HG03575 (cell line): ENCODE measurements around the gene PIK3AP1.
"Not testable (repeated sequence)": the region's sequence is repeated elsewhere in the genome, so short reads cannot be mapped to it uniquely, and the experiment has no call there.

ENCODE experiments used
- ATAC-seq: cut with Tn5 transposase; IDR thresholded peaks from one replicate; pipeline ENCODE4 v1.9.1; 2021; ENCODE audit not compliant: unreplicated experiment, insufficient number of reproducible peaks, low FRiP score; ENCODE audit errors: extremely low read depth

PIK3AP1 gene

GRCh38 chr10:96740141-96740540 is 19.8 kb upstream of the PIK3AP1 start:
- ATAC-seq, result no peak

- ATAC-seq, result not testable (repeated sequence)
Measured at GRCh38 chr10:96737307-96737902, 17.1 kb upstream of the PIK3AP1 start.

- no peak for ATAC-seq
Measured at GRCh38 chr10:96724621-96725020, 4.3 kb upstream of the PIK3AP1 start.

GRCh38 chr10:96721207-96721572 is 876 bp upstream of the PIK3AP1 start:
- ATAC-seq, result no peak

- no peak for ATAC-seq
Measured at GRCh38 chr10:96719850-96720421, 378 bp downstream of the PIK3AP1 start.

- ATAC-seq, result no peak
Measured at GRCh38 chr10:96719200-96719599, 1.1 kb downstream of the PIK3AP1 start.

- no peak for ATAC-seq
Measured at GRCh38 chr10:96718304-96718990, 1.9 kb downstream of the PIK3AP1 start.

- no peak for ATAC-seq
Measured at GRCh38 chr10:96716390-96716789, 3.9 kb downstream of the PIK3AP1 start.

GRCh38 chr10:96714746-96715255 is 5.5 kb downstream of the PIK3AP1 start:
- no peak for ATAC-seq

GRCh38 chr10:96714031-96714590 is 6.2 kb downstream of the PIK3AP1 start:
- no peak for ATAC-seq

- ATAC-seq, result no peak
Measured at GRCh38 chr10:96712662-96713271, 7.5 kb downstream of the PIK3AP1 start.

GRCh38 chr10:96711048-96711728 is 9.1 kb downstream of the PIK3AP1 start:
- no peak for ATAC-seq

GRCh38 chr10:96709525-96709924 is 10.8 kb downstream of the PIK3AP1 start:
- no peak for ATAC-seq

GRCh38 chr10:96708996-96709395 is 11.3 kb downstream of the PIK3AP1 start:
- no peak for ATAC-seq

GRCh38 chr10:96708456-96708855 is 11.9 kb downstream of the PIK3AP1 start:
- ATAC-seq, result no peak

- no peak for ATAC-seq
Measured at GRCh38 chr10:96706331-96706853, 13.9 kb downstream of the PIK3AP1 start.

GRCh38 chr10:96705134-96705533 is 15.2 kb downstream of the PIK3AP1 start:
- ATAC-seq, result no peak

GRCh38 chr10:96704563-96704962 is 15.8 kb downstream of the PIK3AP1 start:
- ATAC-seq, result no peak

GRCh38 chr10:96703358-96703757 is 17.0 kb downstream of the PIK3AP1 start:
- ATAC-seq, result no peak
